GM21360 (cell line): ENCODE results near the gene TARS3.
"Not testable (repeated sequence)": the region's sequence is repeated elsewhere in the genome, so short reads cannot be mapped to it uniquely, and the experiment has no call there.

ENCODE experiments used
- ATAC-seq: cut with Tn5 transposase; IDR thresholded peaks from one replicate; pipeline ENCODE4 v1.9.1; 2021; ENCODE audit warnings: mild to moderate bottlenecking, moderate library complexity; ENCODE audit not compliant: unreplicated experiment

TARS3 gene

GRCh38 chr15:101723874-101724674 lies at the start of gene TARS3:
TSS of gene TARS3 (minus strand) at chr15:101724473. CDS start at chr15:101724387, 86 bp downstream.
- peak; percentile 89 for ATAC-seq

GRCh38 chr15:101773496-101774100 lies 49.3 kb upstream of the TARS3 start:
- ATAC-seq: no peak

GRCh38 chr15:101772921-101773320 lies 48.6 kb upstream of the TARS3 start:
- no peak for ATAC-seq

- not testable (repeated sequence) for ATAC-seq
Observed at GRCh38 chr15:101767083-101767640, 42.9 kb upstream of the TARS3 start.

- no peak for ATAC-seq
Observed at GRCh38 chr15:101765772-101766456, 41.6 kb upstream of the TARS3 start.

GRCh38 chr15:101765340-101765671 lies 41.0 kb upstream of the TARS3 start:
- ATAC-seq: not testable (repeated sequence)

GRCh38 chr15:101764669-101765339 lies 40.5 kb upstream of the TARS3 start:
- not testable (repeated sequence) for ATAC-seq

GRCh38 chr15:101746716-101747082 lies 22.4 kb upstream of the TARS3 start:
- ATAC-seq: peak; percentile 36

- ATAC-seq: not testable (repeated sequence)
Observed at GRCh38 chr15:101734837-101735236, 10.6 kb upstream of the TARS3 start.

GRCh38 chr15:101733545-101733944 lies 9.3 kb upstream of the TARS3 start:
- no peak for ATAC-seq

- no peak for ATAC-seq
Observed at GRCh38 chr15:101732772-101733171, 8.5 kb upstream of the TARS3 start.

- ATAC-seq: no peak
Observed at GRCh38 chr15:101731746-101732145, 7.5 kb upstream of the TARS3 start.

- no peak for ATAC-seq
Observed at GRCh38 chr15:101727186-101727585, 2.9 kb upstream of the TARS3 start.

- no peak for ATAC-seq
Observed at GRCh38 chr15:101725073-101725472, 800 bp upstream of the TARS3 start.

GRCh38 chr15:101724675-101725005 lies 367 bp upstream of the TARS3 start:
- ATAC-seq: no peak

GRCh38 chr15:101723171-101723873 lies 951 bp downstream of the TARS3 start:
- ATAC-seq: peak; percentile 29

GRCh38 chr15:101718896-101719295 lies 5.4 kb downstream of the TARS3 start:
- ATAC-seq: no peak

- no peak for ATAC-seq
Observed at GRCh38 chr15:101712078-101712477, 12.2 kb downstream of the TARS3 start.

GRCh38 chr15:101710806-101711205 lies 13.5 kb downstream of the TARS3 start:
- ATAC-seq: no peak

- ATAC-seq: no peak
Observed at GRCh38 chr15:101709466-101709865, 14.8 kb downstream of the TARS3 start.

- ATAC-seq: no peak
Observed at GRCh38 chr15:101707983-101708382, 16.3 kb downstream of the TARS3 start.
